ENCODE measurements around the gene TMPRSS13.
"Not testable (repeated sequence)": the region's sequence is repeated elsewhere in the genome, so short reads cannot be mapped to it uniquely, and the experiment has no call there.

The TMPRSS13 gene

GRCh38 chr11:117929142-117929915 lies at the start of gene TMPRSS13:
TMPRSS13 (minus strand) TSS chr11:117929402; CDS start chr11:117929307, 95 bp downstream.
- no peak for DNase-seq (ENCODE audit: low read depth in 1 of 2, low spot score in 1 of 2)

GRCh38 chr11:117978991-117979390 lies 49.8 kb upstream of the TMPRSS13 start:
- DNase-seq (ENCODE audit: low read depth in 1 of 2, low spot score in 1 of 2) = no peak

- DNase-seq (ENCODE audit: low read depth in 1 of 2, low spot score in 1 of 2) = not testable (repeated sequence)
Measured at GRCh38 chr11:117978291-117978910, 49.2 kb upstream of the TMPRSS13 start.

GRCh38 chr11:117977612-117978264 lies 48.5 kb upstream of the TMPRSS13 start:
- DNase-seq (ENCODE audit: low read depth in 1 of 2, low spot score in 1 of 2) = not testable (repeated sequence)

- no peak for DNase-seq (ENCODE audit: low read depth in 1 of 2, low spot score in 1 of 2)
Measured at GRCh38 chr11:117977029-117977428, 47.8 kb upstream of the TMPRSS13 start.

GRCh38 chr11:117976445-117976844 lies 47.2 kb upstream of the TMPRSS13 start:
- DNase-seq (ENCODE audit: low read depth in 1 of 2, low spot score in 1 of 2) = no peak

- no peak for DNase-seq (ENCODE audit: low read depth in 1 of 2, low spot score in 1 of 2)
Measured at GRCh38 chr11:117973503-117973860, 44.3 kb upstream of the TMPRSS13 start.

GRCh38 chr11:117972629-117973502 lies 43.7 kb upstream of the TMPRSS13 start:
- no peak for DNase-seq (ENCODE audit: low read depth in 1 of 2, low spot score in 1 of 2)

- DNase-seq (ENCODE audit: low read depth in 1 of 2, low spot score in 1 of 2) = no peak
Measured at GRCh38 chr11:117972044-117972443, 42.8 kb upstream of the TMPRSS13 start.

GRCh38 chr11:117970400-117971024 lies 41.3 kb upstream of the TMPRSS13 start:
- no peak for DNase-seq (ENCODE audit: low read depth in 1 of 2, low spot score in 1 of 2)

GRCh38 chr11:117969160-117969991 lies 40.2 kb upstream of the TMPRSS13 start:
- no peak for DNase-seq (ENCODE audit: low read depth in 1 of 2, low spot score in 1 of 2)

- no peak for DNase-seq (ENCODE audit: low read depth in 1 of 2, low spot score in 1 of 2)
Measured at GRCh38 chr11:117966908-117967307, 37.7 kb upstream of the TMPRSS13 start.

GRCh38 chr11:117962826-117963225 lies 33.6 kb upstream of the TMPRSS13 start:
- no peak for DNase-seq (ENCODE audit: low read depth in 1 of 2, low spot score in 1 of 2)

- no peak for DNase-seq (ENCODE audit: low read depth in 1 of 2, low spot score in 1 of 2)
Measured at GRCh38 chr11:117961896-117962295, 32.7 kb upstream of the TMPRSS13 start.

- no peak for DNase-seq (ENCODE audit: low read depth in 1 of 2, low spot score in 1 of 2)
Measured at GRCh38 chr11:117960406-117960805, 31.2 kb upstream of the TMPRSS13 start.

GRCh38 chr11:117959438-117960149 lies 30.4 kb upstream of the TMPRSS13 start:
- DNase-seq (ENCODE audit: low read depth in 1 of 2, low spot score in 1 of 2) = no peak

GRCh38 chr11:117958949-117959348 lies 29.7 kb upstream of the TMPRSS13 start:
- no peak for DNase-seq (ENCODE audit: low read depth in 1 of 2, low spot score in 1 of 2)

- no peak for DNase-seq (ENCODE audit: low read depth in 1 of 2, low spot score in 1 of 2)
Measured at GRCh38 chr11:117953024-117953671, 23.9 kb upstream of the TMPRSS13 start.

All from activated T-helper 1 cell treated with anti-CD3 and anti-CD28 coated beads, Interleukin-2, amount 50 U/mL, for 16 hours (primary cell).